DOHH2 (cell line): ENCODE results near the gene ATP5F1E.

Source experiments
- EZH2phosphoT487 ChIP-seq: fragments of 200-600 bp; sonication (generic); IDR thresholded peaks from 2 replicates; pipeline ENCODE4 v1.6.1; 2017; ENCODE audit warnings: borderline replicate concordance, mild to moderate bottlenecking, antibody characterized with exemption, low read length, moderate library complexity, mixed read lengths
- TF ChIP-seq, protein P1 (sequence below): fragments of 200-600 bp; sonication (generic); IDR thresholded peaks from one replicate; pipeline ENCODE4 v1.5.1; 2014; ENCODE audit warnings: antibody characterized with exemption, mild to moderate bottlenecking, low read depth, low read length; ENCODE audit not compliant: poor library complexity, severe bottlenecking

DNA sequence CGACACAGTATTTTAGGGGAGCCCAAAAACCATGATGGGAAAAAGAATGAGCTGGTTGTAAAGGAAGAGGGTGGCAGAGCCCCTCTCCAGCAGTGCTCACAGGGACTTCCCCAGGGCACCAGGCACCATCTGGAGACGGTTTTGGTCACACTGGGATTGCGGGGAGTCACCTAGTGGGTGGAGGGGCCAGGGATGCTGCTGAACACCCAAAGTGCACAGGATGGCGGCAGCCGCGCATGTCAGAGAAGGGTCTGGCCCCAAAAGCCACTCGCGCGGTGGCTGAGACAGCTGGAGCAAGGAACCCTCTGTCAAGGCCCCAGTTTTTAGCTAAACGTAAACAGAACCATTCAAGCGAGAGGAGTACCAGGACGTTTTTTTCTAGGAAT, 35.9 kb downstream of the ATP5F1E start:
- TF ChIP-seq, protein P1, sequence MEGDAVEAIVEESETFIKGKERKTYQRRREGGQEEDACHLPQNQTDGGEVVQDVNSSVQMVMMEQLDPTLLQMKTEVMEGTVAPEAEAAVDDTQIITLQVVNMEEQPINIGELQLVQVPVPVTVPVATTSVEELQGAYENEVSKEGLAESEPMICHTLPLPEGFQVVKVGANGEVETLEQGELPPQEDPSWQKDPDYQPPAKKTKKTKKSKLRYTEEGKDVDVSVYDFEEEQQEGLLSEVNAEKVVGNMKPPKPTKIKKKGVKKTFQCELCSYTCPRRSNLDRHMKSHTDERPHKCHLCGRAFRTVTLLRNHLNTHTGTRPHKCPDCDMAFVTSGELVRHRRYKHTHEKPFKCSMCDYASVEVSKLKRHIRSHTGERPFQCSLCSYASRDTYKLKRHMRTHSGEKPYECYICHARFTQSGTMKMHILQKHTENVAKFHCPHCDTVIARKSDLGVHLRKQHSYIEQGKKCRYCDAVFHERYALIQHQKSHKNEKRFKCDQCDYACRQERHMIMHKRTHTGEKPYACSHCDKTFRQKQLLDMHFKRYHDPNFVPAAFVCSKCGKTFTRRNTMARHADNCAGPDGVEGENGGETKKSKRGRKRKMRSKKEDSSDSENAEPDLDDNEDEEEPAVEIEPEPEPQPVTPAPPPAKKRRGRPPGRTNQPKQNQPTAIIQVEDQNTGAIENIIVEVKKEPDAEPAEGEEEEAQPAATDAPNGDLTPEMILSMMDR: no peak
- no peak for TF ChIP-seq EZH2phosphoT487
